Bronchus fibroblast of lung (primary cell): Measurements from ENCODE around the gene ACKR2. TPM values are rescaled to one million over a fixed set of nuclear protein-coding genes. Genes with fewer than 3 reads are reported as not detected.

Experiments used
- total RNA-seq: library from RNA; depleted of rRNA; stranded (reverse); fragments of >200 nt; gene quantifications from 2 replicates; pipeline ENCODE4 v1.2.3, GENCODE V29; 2015

Gene ACKR2
- under 0.01 and 0.50 TPM in 2 replicates for total RNA-seq

DNA sequence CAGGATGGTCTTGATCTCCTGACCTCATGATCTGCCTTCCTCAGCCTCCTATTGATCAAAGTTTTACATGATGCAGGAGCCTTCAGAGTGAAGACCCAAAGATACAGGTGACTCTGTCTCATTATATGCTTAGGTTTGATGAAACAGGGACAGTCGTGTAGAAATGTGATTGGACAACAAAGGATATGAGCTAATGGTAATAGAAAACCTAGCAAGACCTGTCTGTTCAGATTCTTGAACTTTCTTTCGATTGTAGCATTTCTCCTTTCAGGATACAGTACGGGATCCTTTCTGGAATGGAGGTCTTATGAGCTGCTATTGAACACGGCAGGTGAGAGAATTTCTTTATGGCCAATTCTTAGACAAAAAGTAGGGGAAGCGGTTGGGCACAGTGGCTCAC is at the start of gene ACKR2:
ACKR2 (plus strand) TSS at position 244 of the 400 bp plus-strand sequence. CDS start 55,058 bp downstream, outside the sequence.

DNA sequence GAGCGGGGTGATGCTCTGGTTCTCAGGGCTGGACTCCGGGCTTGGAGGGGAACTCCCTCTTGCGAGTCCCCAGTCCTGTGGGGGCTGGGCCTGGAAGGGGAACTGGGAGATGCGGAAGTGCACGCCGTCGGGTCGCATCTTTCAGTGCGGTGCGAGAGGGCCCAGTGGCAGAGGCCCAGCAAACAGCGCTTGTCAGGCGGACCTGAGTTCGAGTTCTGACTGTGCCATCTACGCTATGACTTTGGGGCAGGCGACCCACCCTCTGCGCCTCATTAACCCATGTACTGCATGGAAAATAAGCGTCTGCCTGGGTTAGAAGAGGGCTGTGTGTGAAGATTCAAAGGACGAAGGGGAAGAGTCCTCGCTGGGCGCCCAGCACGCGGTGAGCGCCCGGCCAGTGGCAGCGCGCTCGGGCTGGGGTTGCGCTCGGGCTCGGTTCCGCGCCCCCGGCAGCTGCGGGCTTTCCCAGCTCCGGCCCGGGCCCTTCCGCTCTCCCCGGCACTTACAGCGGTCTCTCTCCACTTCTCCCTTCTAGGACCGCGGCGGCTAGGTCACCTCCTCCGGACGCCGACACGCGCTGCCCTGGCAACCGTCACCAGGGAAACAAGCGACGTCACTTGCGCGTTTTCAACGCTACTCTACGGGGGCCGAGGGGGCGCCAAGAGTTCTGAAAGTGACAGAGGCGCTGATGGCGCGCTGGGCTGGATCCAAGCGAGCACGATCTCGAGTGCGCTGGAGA is 36.4 kb upstream of the ACKR2 start, which contains the start of gene CCDC13:
CCDC13 (minus strand) TSS at position 584 of the 739 bp plus-strand sequence. CDS start 14,908 bp downstream, outside the sequence.

DNA sequence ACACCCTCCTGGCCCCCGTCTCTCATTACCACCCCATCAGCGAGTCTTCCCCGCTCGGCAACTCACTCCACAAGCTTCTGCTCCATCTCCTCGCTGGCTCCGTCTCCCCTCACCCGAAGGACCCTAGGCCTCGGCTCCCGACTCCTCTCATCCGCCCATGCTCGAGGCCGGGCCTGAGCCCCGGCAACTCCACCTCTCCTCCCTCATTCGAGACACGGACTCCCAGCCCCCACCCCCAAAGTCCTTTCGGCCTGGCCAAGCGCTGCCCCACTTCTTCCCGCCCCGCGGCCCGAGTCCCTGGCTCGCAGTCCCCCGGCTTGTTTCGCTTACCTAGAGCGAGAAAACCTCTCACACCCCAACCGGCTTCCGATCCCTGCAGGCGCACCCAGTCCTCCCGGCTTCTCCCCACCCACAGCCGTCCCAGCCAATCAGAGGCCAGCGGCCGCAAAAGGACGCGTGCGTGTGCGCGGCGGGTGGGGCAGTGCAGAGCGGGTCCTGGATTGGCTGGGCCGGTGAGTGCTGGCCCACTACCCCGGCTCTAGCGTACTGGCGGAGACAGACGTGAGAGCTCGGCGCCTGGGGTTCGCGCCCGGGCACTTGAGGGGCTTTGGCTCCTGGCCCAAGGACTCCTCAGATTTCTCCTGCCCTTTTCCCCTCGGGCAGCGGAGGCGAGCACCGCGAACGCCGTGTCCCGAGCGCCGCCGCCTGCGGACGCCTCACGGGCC is 5.0 kb upstream of the ACKR2 start, which contains the start of gene HIGD1A:
HIGD1A (minus strand) TSS at position 385 of the 725 bp plus-strand sequence. CDS start 10,237 bp downstream, outside the sequence.

DNA sequence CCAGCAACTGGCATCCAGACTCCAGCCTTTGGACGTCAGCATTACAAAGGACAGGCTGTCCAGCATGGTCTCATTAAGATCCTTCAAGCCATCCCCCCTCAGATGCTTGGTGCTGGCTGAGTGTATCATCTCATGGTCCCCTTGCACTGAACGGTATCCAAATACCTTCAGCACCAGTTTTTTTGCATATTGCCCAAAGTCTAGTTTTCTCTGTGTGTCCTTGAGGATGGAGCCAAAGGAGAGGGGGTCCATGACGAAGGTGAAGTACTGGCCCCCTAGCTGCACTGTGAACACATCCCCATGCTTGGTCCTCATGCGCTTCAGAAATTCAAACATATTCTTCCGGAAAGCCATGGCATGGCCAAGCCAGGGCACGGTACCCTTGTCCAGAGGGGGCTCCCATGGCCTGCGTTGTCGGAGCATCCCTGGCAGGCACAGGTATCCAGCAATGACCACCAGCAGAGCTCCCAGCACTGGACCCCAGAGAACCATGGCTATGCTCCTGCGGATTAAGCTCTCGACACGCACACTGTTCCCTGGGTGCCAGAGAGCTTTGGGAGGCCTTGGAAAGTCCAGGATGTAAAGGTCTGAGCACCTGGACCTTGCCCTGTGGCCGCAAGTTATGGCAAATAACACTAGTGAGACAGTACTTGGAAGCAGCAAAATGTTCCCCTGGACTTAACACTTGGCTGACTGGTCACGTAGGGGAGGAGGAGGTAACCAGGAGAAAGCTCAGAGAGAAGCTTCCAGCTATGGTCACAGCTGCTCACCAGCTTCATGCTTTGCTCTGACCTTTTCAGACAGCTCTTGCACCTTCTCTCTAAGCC is 66.3 kb downstream of the ACKR2 start, which contains the start of gene CYP8B1:
CYP8B1 (minus strand) TSS at position 555 of the 827 bp plus-strand sequence; CDS start at position 492, 63 bp downstream.

GRCh38 chr3:42906070-42906847 is 97.0 kb downstream of the ACKR2 start, which contains the start of gene ZNF662:
Gene ZNF662 (plus strand): TSS chr3:42906142. CDS start chr3:42908115, 1,973 bp downstream.

Other genes with a start within 250 kb of the ACKR2 start
- 62.1 and 76.2 TPM in 2 replicates for gene SEC22C, start 227.5 kb upstream of the ACKR2 start, total RNA-seq
- 23.3 and 29.4 TPM in 2 replicates for gene SS18L2, start 218.6 kb upstream of the ACKR2 start, total RNA-seq
- gene NKTR, start 208.8 kb upstream of the ACKR2 start, total RNA-seq = 11.7 and 12.3 TPM in 2 replicates
- gene ZBTB47, start 155.7 kb upstream of the ACKR2 start, total RNA-seq = 12.1 and 12.8 TPM in 2 replicates
- gene KLHL40, start 123.9 kb upstream of the ACKR2 start, total RNA-seq = not detected in 2 replicates
- not detected in 2 replicates for gene HHATL, start 106.6 kb upstream of the ACKR2 start, total RNA-seq
- gene CCDC13, start 36.2 kb upstream of the ACKR2 start, total RNA-seq = 1.2 and 2.7 TPM in 2 replicates
- gene HIGD1A, start 5.0 kb upstream of the ACKR2 start, total RNA-seq = 134 and 168 TPM in 2 replicates
- not detected in 2 replicates for gene CYP8B1, start 66.4 kb downstream of the ACKR2 start, total RNA-seq
- gene ZNF662, start 96.7 kb downstream of the ACKR2 start, total RNA-seq = 1.0 and 1.3 TPM in 2 replicates
- 0.50 and 1.2 TPM in 2 replicates for gene GASK1A, start 169.9 kb downstream of the ACKR2 start, total RNA-seq